Liver (tissue), 9 donors: Measurements from ENCODE around the gene FBXW4. TPM values are rescaled to one million over a fixed set of nuclear protein-coding genes. Genes with fewer than 3 reads are reported as not detected.

ENCODE experiments used
- DNase-seq: peaks from one replicate; pipeline ENCODE4 v3.0.0-alpha.2; 2017; ENCODE audit warnings: low spot score
- H3K27ac ChIP-seq, 2 donors: one replicate each; pipeline ENCODE4 v1.7.0; 2013; ENCODE audit warnings: inconsistent platforms in 2 of 2, low read length in 2 of 2, control low read depth in 1 of 2, low read depth in 1 of 2, mild to moderate bottlenecking in 1 of 2
- H3K27me3 ChIP-seq, 4 donors: one replicate each; pipeline versions ENCODE4 v1.6.1 to v1.7.0; 2013; ENCODE audit warnings: low read length in 3 of 4, inconsistent platforms in 1 of 4, mild to moderate bottlenecking in 1 of 4, moderate library complexity in 1 of 4; ENCODE audit not compliant: control insufficient read depth in 4 of 4, insufficient read depth in 4 of 4
- H3K36me3 ChIP-seq, 4 donors: one replicate each; pipeline versions ENCODE4 v1.6.1 to v1.7.0; 2013; ENCODE audit warnings: low read length in 3 of 4, mild to moderate bottlenecking in 3 of 4, low read depth in 1 of 4, moderate library complexity in 1 of 4; ENCODE audit not compliant: control insufficient read depth in 4 of 4, insufficient read depth in 3 of 4
- H3K4me1 ChIP-seq, 4 donors: one replicate each; pipeline versions ENCODE4 v1.6.1 to v1.7.0; 2013; ENCODE audit warnings: low read length in 3 of 4, mild to moderate bottlenecking in 3 of 4, moderate library complexity in 1 of 4; ENCODE audit not compliant: control insufficient read depth in 4 of 4, insufficient read depth in 4 of 4
- H3K4me3 ChIP-seq, 3 donors: one replicate each; pipeline versions ENCODE4 v1.6.1 to v1.7.0; 2013; ENCODE audit warnings: low read length in 3 of 3, control low read depth in 1 of 3, low read depth in 1 of 3, mild to moderate bottlenecking in 1 of 3
- H3K9ac ChIP-seq, 2 donors: one replicate each; pipeline ENCODE4 v1.7.0; 2013; ENCODE audit warnings: low read length in 2 of 2, mild to moderate bottlenecking in 2 of 2, moderate library complexity in 2 of 2, control low read depth in 1 of 2, low read depth in 1 of 2
- H3K9me3 ChIP-seq, 4 donors: one replicate each; pipeline versions ENCODE4 v1.6.1 to v1.7.0; 2013; ENCODE audit warnings: low read length in 3 of 4; ENCODE audit not compliant: control insufficient read depth in 4 of 4
- EGR1 ChIP-seq, 2 donors: IDR thresholded peaks; 2 replicates each; pipeline ENCODE4 v1.6.1; 2016 to 2018; ENCODE audit warnings: antibody characterized with exemption in 2 of 2, low read depth in 2 of 2
- FOXA2 ChIP-seq: IDR thresholded peaks from 2 replicates; pipeline ENCODE4 v1.6.1; 2016; ENCODE audit warnings: antibody characterized with exemption
- GABPA ChIP-seq, 2 donors: IDR thresholded peaks in 1 of 2; conservative IDR thresholded peaks in 1 of 2; 2 replicates each; pipeline ENCODE4 v1.6.1; 2016; ENCODE audit warnings: antibody characterized with exemption in 2 of 2, mild to moderate bottlenecking in 1 of 2, moderate library complexity in 1 of 2
- HNF4A ChIP-seq, 2 donors: conservative IDR thresholded peaks; 2 replicates each; pipeline ENCODE4 v1.6.1; 2016; ENCODE audit warnings: antibody characterized with exemption in 2 of 2, mild to moderate bottlenecking in 2 of 2
- HNF4G ChIP-seq: IDR thresholded peaks from 2 replicates; pipeline ENCODE4 v1.6.1; 2016; ENCODE audit warnings: antibody characterized with exemption
- JUND ChIP-seq, 2 donors: IDR thresholded peaks; 2 replicates each; pipeline ENCODE4 v1.6.1; 2016; ENCODE audit warnings: antibody characterized with exemption in 2 of 2
- NR2F2 ChIP-seq: IDR thresholded peaks from 2 replicates; pipeline ENCODE4 v1.6.1; 2016; ENCODE audit warnings: antibody characterized with exemption
- RXRA ChIP-seq, 2 donors: IDR thresholded peaks; 2 replicates each; pipeline ENCODE4 v1.6.1; 2017 to 2018; ENCODE audit warnings: antibody characterized with exemption in 2 of 2, mild to moderate bottlenecking in 1 of 2
- SP1 ChIP-seq: IDR thresholded peaks from 2 replicates; pipeline ENCODE4 v1.6.1; 2018; ENCODE audit warnings: antibody characterized with exemption, mild to moderate bottlenecking
- TAF1 ChIP-seq: conservative IDR thresholded peaks from 2 replicates; pipeline ENCODE4 v1.6.1; 2016; ENCODE audit warnings: antibody characterized with exemption, mild to moderate bottlenecking
- YY1 ChIP-seq: IDR thresholded peaks from 2 replicates; pipeline ENCODE4 v1.6.1; 2016; ENCODE audit warnings: antibody characterized with exemption, mild to moderate bottlenecking
- WGBS: extraction: QIAGEN DNeasy Blood & Tissue Kit; methylation state at CpG from one replicate; pipeline ENCODE4 v1.1.7; 2013; 5-methylcytosine and 5-hydroxymethylcytosine counted together
- polyA plus RNA-seq, 2 donors: library from polyadenylated mRNA; stranded (reverse) in 1 of 2; unstranded in 1 of 2; fragments of 200-250 nt in 1 of 2; fragments of >200 nt in 1 of 2; fragmentation: Nextera tagmentation in 1 of 2; extraction: Ambion mirVana in 1 of 2; gene quantifications; one replicate each; pipeline versions ENCODE4 v1.2.1 to v1.2.3, GENCODE V29; 2013 to 2015
- total RNA-seq, 2 donors: library from RNA; depleted of rRNA; stranded (reverse); fragments of >200 nt; gene quantifications; one replicate each; pipeline ENCODE4 v1.2.3, GENCODE V29; 2014
- TF ChIP-seq, protein P1 (sequence below): fragments of 150-350 bp; IDR thresholded peaks from 2 replicates; pipeline ENCODE4 v1.5.1; 2017; ENCODE audit warnings: improper control_type of control experiment, low read depth, low read length; ENCODE audit not compliant: missing input control
- TF ChIP-seq, protein P2 (sequence below): IDR thresholded peaks from 2 replicates; pipeline ENCODE4 v1.6.1; 2016; ENCODE audit warnings: antibody characterized with exemption
- TF ChIP-seq, protein P3 (sequence below): IDR thresholded peaks from 2 replicates; pipeline ENCODE4 v1.6.1; 2016; ENCODE audit warnings: antibody characterized with exemption
- TF ChIP-seq, protein P4 (sequence below): IDR thresholded peaks from 2 replicates; pipeline ENCODE4 v1.6.1; 2016; ENCODE audit warnings: antibody characterized with exemption
- TF ChIP-seq, protein P5 (sequence below): IDR thresholded peaks from 2 replicates; pipeline ENCODE4 v1.6.1; 2016; ENCODE audit warnings: antibody characterized with exemption, mild to moderate bottlenecking
- donor health status: healthy.
- donor health status: healthy.
- donor health status: healthy.
- donor health status: healthy.
- donor health status: healthy.

Gene FBXW4
- total and polyA plus RNA-seq, 4 donors = 5.4 to 54.1 (median 20.5) TPM

DNA sequence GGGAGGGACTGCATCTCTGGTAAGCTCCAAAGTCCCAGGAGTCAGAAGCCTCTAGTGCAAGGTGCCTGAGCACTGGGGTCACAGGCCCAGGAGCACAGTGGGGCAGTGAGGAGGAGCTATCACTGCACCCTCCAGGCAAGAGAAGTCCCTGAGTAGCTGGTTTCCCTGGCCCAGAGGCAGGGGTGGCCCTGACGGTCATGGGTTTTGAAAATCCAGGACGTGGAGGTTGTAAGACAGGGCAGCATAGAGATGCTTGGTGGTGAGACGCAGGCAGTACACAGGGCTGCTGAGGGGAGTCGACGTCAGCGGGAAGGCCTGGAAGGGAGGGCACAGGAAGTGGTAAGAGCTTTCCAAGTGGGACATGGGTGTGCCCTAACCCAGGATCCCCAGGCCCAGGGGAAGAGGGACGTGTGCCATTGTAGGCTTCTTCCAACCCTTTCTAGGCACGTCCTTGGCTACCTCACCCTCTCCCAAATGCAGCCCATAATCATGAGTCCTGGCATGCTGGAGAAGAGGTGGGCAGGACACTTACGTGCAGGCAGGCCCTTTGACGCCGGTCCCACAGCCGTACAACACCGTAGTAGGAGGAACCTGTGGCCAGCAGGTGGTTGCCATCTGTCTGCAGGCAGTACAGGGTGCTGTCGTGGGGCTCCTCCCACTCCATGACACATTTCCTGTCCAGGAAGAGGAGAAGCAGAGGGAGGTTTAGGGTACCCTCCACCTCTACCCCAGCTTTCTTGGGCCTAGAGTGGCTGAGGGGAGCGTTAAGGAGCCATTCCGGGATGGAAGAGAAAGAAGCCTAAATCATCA, 83.7 kb downstream of the FBXW4 start:
- Histone ChIP-seq H3K27ac (no peak overlapping the region), H3K9me3 (no peaks in the 10 kb centered on the region), H3K27me3 (no peaks in the 10 kb centered on the region), H3K4me1 (no peaks in the 10 kb centered on the region), H3K9ac (no peak overlapping the region), H3K36me3 (peaks cover 3 to 44% (median 26%) of the 10 kb centered on the region in 4 donors), H3K4me3 (no peak overlapping the region)
- TF ChIP-seq, protein P1, sequence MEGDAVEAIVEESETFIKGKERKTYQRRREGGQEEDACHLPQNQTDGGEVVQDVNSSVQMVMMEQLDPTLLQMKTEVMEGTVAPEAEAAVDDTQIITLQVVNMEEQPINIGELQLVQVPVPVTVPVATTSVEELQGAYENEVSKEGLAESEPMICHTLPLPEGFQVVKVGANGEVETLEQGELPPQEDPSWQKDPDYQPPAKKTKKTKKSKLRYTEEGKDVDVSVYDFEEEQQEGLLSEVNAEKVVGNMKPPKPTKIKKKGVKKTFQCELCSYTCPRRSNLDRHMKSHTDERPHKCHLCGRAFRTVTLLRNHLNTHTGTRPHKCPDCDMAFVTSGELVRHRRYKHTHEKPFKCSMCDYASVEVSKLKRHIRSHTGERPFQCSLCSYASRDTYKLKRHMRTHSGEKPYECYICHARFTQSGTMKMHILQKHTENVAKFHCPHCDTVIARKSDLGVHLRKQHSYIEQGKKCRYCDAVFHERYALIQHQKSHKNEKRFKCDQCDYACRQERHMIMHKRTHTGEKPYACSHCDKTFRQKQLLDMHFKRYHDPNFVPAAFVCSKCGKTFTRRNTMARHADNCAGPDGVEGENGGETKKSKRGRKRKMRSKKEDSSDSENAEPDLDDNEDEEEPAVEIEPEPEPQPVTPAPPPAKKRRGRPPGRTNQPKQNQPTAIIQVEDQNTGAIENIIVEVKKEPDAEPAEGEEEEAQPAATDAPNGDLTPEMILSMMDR = no peak
- TF ChIP-seq, protein P2, sequence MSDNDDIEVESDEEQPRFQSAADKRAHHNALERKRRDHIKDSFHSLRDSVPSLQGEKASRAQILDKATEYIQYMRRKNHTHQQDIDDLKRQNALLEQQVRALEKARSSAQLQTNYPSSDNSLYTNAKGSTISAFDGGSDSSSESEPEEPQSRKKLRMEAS = no peak
- TF ChIP-seq HNF4G (no peak), EGR1 (IDR thresholded peaks at IDR 0.05; ENCODE audit: low read depth in 2 of 2) (no peak), HNF4A (conservative IDR thresholded peaks at IDR 0.05) (no peak), FOXA2 (no peak), YY1 (no peak), NR2F2 (no peak), SP1 (no peak), TAF1 (no peak), JUND (IDR thresholded peaks at IDR 0.05) (no peak), RXRA (IDR thresholded peaks at IDR 0.05) (no peak)
- TF ChIP-seq, protein P3, sequence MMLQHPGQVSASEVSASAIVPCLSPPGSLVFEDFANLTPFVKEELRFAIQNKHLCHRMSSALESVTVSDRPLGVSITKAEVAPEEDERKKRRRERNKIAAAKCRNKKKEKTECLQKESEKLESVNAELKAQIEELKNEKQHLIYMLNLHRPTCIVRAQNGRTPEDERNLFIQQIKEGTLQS = no peak
- TF ChIP-seq, protein P4, sequence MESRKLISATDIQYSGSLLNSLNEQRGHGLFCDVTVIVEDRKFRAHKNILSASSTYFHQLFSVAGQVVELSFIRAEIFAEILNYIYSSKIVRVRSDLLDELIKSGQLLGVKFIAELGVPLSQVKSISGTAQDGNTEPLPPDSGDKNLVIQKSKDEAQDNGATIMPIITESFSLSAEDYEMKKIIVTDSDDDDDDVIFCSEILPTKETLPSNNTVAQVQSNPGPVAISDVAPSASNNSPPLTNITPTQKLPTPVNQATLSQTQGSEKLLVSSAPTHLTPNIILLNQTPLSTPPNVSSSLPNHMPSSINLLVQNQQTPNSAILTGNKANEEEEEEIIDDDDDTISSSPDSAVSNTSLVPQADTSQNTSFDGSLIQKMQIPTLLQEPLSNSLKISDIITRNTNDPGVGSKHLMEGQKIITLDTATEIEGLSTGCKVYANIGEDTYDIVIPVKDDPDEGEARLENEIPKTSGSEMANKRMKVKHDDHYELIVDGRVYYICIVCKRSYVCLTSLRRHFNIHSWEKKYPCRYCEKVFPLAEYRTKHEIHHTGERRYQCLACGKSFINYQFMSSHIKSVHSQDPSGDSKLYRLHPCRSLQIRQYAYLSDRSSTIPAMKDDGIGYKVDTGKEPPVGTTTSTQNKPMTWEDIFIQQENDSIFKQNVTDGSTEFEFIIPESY = no peak
- TF ChIP-seq, protein P5, sequence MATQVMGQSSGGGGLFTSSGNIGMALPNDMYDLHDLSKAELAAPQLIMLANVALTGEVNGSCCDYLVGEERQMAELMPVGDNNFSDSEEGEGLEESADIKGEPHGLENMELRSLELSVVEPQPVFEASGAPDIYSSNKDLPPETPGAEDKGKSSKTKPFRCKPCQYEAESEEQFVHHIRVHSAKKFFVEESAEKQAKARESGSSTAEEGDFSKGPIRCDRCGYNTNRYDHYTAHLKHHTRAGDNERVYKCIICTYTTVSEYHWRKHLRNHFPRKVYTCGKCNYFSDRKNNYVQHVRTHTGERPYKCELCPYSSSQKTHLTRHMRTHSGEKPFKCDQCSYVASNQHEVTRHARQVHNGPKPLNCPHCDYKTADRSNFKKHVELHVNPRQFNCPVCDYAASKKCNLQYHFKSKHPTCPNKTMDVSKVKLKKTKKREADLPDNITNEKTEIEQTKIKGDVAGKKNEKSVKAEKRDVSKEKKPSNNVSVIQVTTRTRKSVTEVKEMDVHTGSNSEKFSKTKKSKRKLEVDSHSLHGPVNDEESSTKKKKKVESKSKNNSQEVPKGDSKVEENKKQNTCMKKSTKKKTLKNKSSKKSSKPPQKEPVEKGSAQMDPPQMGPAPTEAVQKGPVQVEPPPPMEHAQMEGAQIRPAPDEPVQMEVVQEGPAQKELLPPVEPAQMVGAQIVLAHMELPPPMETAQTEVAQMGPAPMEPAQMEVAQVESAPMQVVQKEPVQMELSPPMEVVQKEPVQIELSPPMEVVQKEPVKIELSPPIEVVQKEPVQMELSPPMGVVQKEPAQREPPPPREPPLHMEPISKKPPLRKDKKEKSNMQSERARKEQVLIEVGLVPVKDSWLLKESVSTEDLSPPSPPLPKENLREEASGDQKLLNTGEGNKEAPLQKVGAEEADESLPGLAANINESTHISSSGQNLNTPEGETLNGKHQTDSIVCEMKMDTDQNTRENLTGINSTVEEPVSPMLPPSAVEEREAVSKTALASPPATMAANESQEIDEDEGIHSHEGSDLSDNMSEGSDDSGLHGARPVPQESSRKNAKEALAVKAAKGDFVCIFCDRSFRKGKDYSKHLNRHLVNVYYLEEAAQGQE = no peak
- WGBS = 84% methylated on average over 16 of the region's 16 CpGs
- DNase-seq = no peak

DNA sequence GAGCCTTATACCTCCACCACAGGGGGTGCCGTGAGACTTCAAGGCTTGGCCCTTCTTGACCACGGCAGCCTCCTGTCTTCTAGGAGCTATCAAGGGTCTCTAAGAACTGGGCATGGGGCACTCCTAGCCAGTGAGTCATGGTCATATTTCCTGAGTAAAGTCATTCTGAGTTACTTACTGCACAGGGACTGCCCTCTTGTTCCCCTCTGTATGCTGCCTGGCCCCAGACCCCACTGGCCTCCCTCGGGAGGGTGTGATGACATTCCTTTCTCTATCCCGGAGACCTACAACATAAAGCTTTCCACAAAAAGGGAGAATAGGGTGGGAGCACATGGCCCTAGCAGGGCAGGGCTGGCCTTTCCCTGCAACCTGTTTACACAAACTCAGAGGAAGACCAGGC, 85.5 kb downstream of the FBXW4 start:
- WGBS = 93% methylated on average over 4 of the region's 4 CpGs
- H3K4me3 ChIP-seq = no peak overlapping the region
- no peak for DNase-seq
- H3K27ac ChIP-seq = no peak overlapping the region
- no peak overlapping the region for H3K9ac ChIP-seq
- H3K9me3 ChIP-seq = no peaks in the 10 kb centered on the region
- H3K27me3 ChIP-seq = no peaks in the 10 kb centered on the region
- H3K4me1 ChIP-seq = no peaks in the 10 kb centered on the region
- peaks cover 3 to 45% (median 26%) of the 10 kb centered on the region in 4 donors for H3K36me3 ChIP-seq
- TF ChIP-seq HNF4A (conservative IDR thresholded peaks at IDR 0.05) (no peak), RXRA (IDR thresholded peaks at IDR 0.05) (no peak), EGR1 (IDR thresholded peaks at IDR 0.05; ENCODE audit: low read depth in 2 of 2) (no peak), YY1 (no peak), GABPA (IDR thresholded peaks at IDR 0.05 in 1 of 2, conservative IDR thresholded peaks at IDR 0.05 in 1 of 2) (no peak), FOXA2 (no peak), JUND (IDR thresholded peaks at IDR 0.05) (no peak), NR2F2 (no peak)
- TF ChIP-seq, protein P4 = no peak
- TF ChIP-seq, protein P5 = no peak
- TF ChIP-seq, protein P2 = no peak
